Pons (tissue), 1 donor: ENCODE results near the gene TAF4.
"Not testable (repeated sequence)": the region's sequence is repeated elsewhere in the genome, so short reads cannot be mapped to it uniquely, and the experiment has no call there.

ENCODE experiments used
- DNase-seq: peaks from one replicate; pipeline ENCODE4 v3.0.0-alpha.2; 2016; ENCODE audit warnings: low spot score

Gene TAF4

GRCh38 chr20:62080249-62080990, 14.7 kb upstream of the TAF4 start:
- DNase-seq = no peak

GRCh38 chr20:62079166-62079565, 13.5 kb upstream of the TAF4 start:
- no peak for DNase-seq

GRCh38 chr20:62073323-62073722, 7.6 kb upstream of the TAF4 start:
- DNase-seq = no peak

- not testable (repeated sequence) for DNase-seq
Observed at GRCh38 chr20:62071669-62072430, 6.2 kb upstream of the TAF4 start.

- DNase-seq = no peak
Observed at GRCh38 chr20:62069741-62070216, 4.1 kb upstream of the TAF4 start.

- DNase-seq = no peak
Observed at GRCh38 chr20:62068997-62069396, 3.3 kb upstream of the TAF4 start.

GRCh38 chr20:62067547-62068260, 2.0 kb upstream of the TAF4 start:
- DNase-seq = no peak

- no peak for DNase-seq
Observed at GRCh38 chr20:62066983-62067433, 1.3 kb upstream of the TAF4 start.

- peak; percentile 51 for DNase-seq
Observed at GRCh38 chr20:62066339-62066982, 780 bp upstream of the TAF4 start.

GRCh38 chr20:62064770-62065673, 659 bp downstream of the TAF4 start:
- DNase-seq = no peak

- no peak for DNase-seq
Observed at GRCh38 chr20:62063981-62064769, 1.5 kb downstream of the TAF4 start.

- DNase-seq = no peak
Observed at GRCh38 chr20:62063315-62063980, 2.2 kb downstream of the TAF4 start.

GRCh38 chr20:62062661-62063314, 2.9 kb downstream of the TAF4 start:
- no peak for DNase-seq

GRCh38 chr20:62061851-62062423, 3.7 kb downstream of the TAF4 start:
- no peak for DNase-seq

GRCh38 chr20:62060631-62061541, 4.8 kb downstream of the TAF4 start:
- DNase-seq = no peak

GRCh38 chr20:62059920-62060630, 5.6 kb downstream of the TAF4 start:
- no peak for DNase-seq

- DNase-seq = no peak
Observed at GRCh38 chr20:62059401-62059800, 6.3 kb downstream of the TAF4 start.
